Immature natural killer cell (primary cell): ENCODE data around the gene TUBGCP6. TPM values are rescaled to one million over a fixed set of nuclear protein-coding genes. Genes with fewer than 3 reads are reported as not detected.

Experiments
- DNase-seq, 3 donors: peaks; one replicate each; pipeline ENCODE4 v3.0.0; 2022; ENCODE audit warnings: mixed read lengths in 1 of 3
- H3K27ac Mint-ChIP-seq, 6 donors: one replicate each; pipeline ENCODE4 v1.8.0; 2020; ENCODE audit warnings: mixed read lengths in 6 of 6, mild to moderate bottlenecking in 5 of 6, inconsistent platforms in 4 of 6, moderate library complexity in 3 of 6
- H3K27me3 Mint-ChIP-seq, 3 donors: one replicate each; pipeline ENCODE4 v1.8.0; 2020 to 2021; ENCODE audit warnings: low read depth in 3 of 3, mild to moderate bottlenecking in 3 of 3, mixed read lengths in 3 of 3, moderate library complexity in 3 of 3, inconsistent platforms in 1 of 3
- H3K36me3 Mint-ChIP-seq, 3 donors: one replicate each; pipeline ENCODE4 v1.8.0; 2020; ENCODE audit warnings: mixed read lengths in 3 of 3, inconsistent platforms in 2 of 3, mild to moderate bottlenecking in 2 of 3
- H3K4me1 Mint-ChIP-seq, 2 donors: one replicate each; pipeline ENCODE4 v1.8.0; 2020; ENCODE audit warnings: inconsistent platforms in 2 of 2, mild to moderate bottlenecking in 2 of 2, mixed read lengths in 2 of 2, moderate library complexity in 1 of 2
- H3K4me3 Mint-ChIP-seq, 5 donors: one replicate each; pipeline ENCODE4 v1.8.0; 2020; ENCODE audit warnings: mild to moderate bottlenecking in 5 of 5, mixed read lengths in 5 of 5, inconsistent platforms in 3 of 5, moderate library complexity in 3 of 5
- H3K9me3 Mint-ChIP-seq, 6 donors: one replicate each; pipeline ENCODE4 v1.8.0; 2020; ENCODE audit warnings: mild to moderate bottlenecking in 6 of 6, mixed read lengths in 6 of 6, inconsistent platforms in 4 of 6, moderate library complexity in 3 of 6
- polyA plus RNA-seq, 3 donors: library from polyadenylated mRNA; unstranded; fragments of 300-500 nt; fragmentation: Illumina TruSeq; gene quantifications; one replicate each; pipeline ENCODE4 v1.2.3, GENCODE V29; 2021

TUBGCP6 gene, protein sequence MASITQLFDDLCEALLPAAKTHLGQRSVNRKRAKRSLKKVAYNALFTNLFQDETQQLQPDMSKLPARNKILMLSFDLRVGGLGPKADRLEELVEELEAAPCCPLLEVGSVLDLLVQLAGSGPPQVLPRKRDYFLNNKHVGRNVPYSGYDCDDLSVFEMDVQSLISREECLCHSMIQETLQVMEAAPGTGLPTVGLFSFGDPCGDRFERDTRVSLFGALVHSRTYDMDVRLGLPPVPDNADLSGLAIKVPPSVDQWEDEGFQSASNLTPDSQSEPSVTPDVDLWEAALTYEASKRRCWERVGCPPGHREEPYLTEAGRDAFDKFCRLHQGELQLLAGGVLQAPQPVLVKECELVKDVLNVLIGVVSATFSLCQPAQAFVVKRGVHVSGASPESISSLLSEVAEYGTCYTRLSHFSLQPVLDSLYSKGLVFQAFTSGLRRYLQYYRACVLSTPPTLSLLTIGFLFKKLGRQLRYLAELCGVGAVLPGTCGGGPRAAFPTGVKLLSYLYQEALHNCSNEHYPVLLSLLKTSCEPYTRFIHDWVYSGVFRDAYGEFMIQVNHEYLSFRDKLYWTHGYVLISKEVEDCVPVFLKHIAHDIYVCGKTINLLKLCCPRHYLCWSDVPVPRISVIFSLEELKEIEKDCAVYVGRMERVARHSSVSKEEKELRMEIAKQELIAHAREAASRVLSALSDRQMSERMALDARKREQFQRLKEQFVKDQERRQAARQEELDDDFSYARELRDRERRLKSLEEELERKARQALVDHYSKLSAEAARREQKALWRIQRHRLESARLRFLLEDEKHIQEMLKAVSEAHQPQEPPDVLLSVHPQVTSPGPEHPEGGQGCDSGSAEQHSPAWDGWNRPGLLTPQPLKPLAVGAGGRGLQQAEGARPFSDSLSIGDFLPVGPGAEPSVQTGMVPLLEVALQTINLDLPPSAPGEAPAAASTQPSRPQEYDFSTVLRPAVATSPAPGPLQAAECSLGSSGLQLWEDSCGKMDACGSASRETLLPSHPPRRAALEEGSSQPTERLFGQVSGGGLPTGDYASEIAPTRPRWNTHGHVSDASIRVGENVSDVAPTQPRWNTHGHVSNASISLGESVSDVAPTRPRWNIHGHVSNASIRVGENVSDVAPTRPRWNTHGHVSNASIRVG (N-terminal part only)
- 10 to 100 TPM in 2 of 3 donors, 1 to 10 TPM in 1; 5.2 to 18.0 (median 12.4) TPM for polyA plus RNA-seq

DNA sequence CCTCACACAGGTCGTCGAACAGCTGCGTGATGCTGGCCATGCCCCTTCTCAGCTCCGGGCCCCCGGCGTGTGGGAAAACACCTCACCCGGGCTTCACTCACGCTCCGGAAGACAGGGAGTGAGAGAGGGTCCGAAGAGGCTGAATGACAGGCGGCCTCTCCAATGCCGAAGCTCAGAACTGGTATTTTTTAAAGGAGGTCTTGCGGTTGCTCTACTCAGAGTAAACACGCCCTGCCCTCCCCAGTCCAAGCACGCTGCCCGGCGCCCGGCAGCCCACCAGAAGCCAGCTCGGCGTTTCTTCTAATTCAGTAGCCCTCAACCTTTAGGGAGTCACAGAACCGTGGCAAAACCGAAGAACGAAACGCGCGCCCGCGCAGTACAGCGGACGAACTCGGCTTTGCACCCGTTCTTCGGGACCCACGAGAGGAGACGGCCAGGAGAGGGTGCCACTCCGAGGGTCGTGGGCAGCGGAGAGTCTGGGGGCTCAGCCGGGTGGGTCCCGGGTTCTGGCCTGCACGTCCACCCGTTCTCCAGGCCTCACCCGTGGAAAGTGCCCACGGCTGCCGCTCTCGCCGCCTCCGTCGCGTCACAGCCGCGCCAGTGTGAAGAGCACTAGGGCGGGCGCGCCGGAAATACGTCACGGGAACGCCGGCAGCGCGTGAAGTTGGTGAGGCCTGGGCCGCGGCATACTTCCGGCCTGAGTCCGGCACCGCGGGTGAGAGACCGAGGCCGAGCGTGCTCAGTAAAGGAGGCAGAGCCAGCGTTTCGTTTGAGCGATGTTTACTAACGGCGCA is at the start of gene TUBGCP6:
TSS of gene TUBGCP6 (minus strand) at position 604 of the 794 bp plus-strand sequence. CDS start at position 40, 564 bp downstream.
- Mint-ChIP-seq H3K4me1 (peaks cover 38 to 51% of the 10 kb centered on the region in 2 donors), H3K27me3 (peaks cover 5 to 9% (median 9%) of the 10 kb centered on the region in 3 donors), H3K9me3 (no peaks in the 10 kb centered on the region), H3K27ac (peak within 1 kb of the TSS; percentile 95 to 99 (median 98)), H3K4me3 (peak within 1 kb of the TSS; percentile 94 to 100 (median 97)), H3K36me3 (peaks cover 0 to 3% (median 3%) of the 10 kb centered on the region in 3 donors)
- DNase-seq: peak; percentile 93 to 94 (median 93)

GRCh38 chr22:50294319-50294656 is 49.5 kb upstream of the TUBGCP6 start:
- H3K27ac Mint-ChIP-seq: no peak overlapping the region
- H3K4me3 Mint-ChIP-seq: no peak overlapping the region
- H3K36me3 Mint-ChIP-seq: no peaks in the 10 kb centered on the region
- H3K27me3 Mint-ChIP-seq: peaks cover 2 to 5% (median 3%) of the 10 kb centered on the region in 3 donors
- no peaks in the 10 kb centered on the region for H3K9me3 Mint-ChIP-seq
- DNase-seq: no peak
- H3K4me1 Mint-ChIP-seq: peaks cover 0 to 2% of the 10 kb centered on the region in 2 donors

GRCh38 chr22:50293441-50294318 is 48.9 kb upstream of the TUBGCP6 start:
- Mint-ChIP-seq H3K27ac (no peak overlapping the region), H3K36me3 (no peaks in the 10 kb centered on the region), H3K9me3 (no peaks in the 10 kb centered on the region), H3K4me1 (peaks cover 0 to 2% of the 10 kb centered on the region in 2 donors), H3K27me3 (peaks cover 2 to 5% (median 3%) of the 10 kb centered on the region in 3 donors), H3K4me3 (no peak overlapping the region)
- DNase-seq: no peak

DNA sequence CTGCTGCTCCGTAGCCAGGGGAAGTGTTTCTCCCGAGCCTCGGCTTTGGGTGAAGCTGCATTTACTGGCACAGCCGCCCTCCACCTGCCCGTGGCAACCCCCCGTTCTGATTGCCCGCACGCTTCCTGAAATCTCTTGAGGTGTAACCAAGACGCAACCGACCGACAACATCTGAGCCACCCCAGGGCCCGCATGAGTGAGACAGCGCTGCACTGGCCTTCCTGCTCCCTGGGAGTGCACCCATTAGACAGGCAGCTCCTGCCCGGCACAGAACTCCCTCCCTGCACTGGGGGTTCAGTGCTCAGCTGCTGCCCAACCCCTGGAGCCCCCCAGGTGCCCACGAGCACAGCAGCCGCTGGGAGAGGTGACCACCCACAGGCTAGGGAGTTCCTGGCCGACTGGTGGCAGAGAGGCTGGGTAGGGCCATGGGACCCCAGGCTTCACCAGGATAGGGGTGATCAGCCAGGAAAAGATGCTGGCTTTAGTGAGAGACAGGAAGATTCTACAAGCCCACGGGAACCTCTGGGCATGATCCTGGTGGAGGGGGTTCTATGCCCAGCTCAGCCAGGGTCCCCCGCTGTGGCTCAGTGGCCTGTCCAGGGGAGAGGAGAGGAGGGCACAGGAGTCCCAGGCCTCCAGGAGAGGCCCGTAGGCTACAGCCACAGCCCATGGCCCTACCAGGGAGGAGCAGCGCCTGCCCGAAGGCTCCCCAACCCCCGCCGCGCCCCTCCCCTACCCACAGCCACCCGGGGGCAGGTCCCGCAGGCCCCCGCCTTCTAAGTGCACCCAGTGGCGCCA is 48.0 kb upstream of the TUBGCP6 start:
- no peak overlapping the region for H3K4me3 Mint-ChIP-seq
- H3K36me3 Mint-ChIP-seq: no peaks in the 10 kb centered on the region
- peaks cover under 1 to 5% (median 3%) of the 10 kb centered on the region in 3 donors for H3K27me3 Mint-ChIP-seq
- DNase-seq: no peak
- no peak overlapping the region for H3K27ac Mint-ChIP-seq
- H3K9me3 Mint-ChIP-seq: no peaks in the 10 kb centered on the region
- peaks cover 0 to 2% of the 10 kb centered on the region in 2 donors for H3K4me1 Mint-ChIP-seq

- no peaks in the 10 kb centered on the region for H3K36me3 Mint-ChIP-seq
- peaks cover 0 to 2% of the 10 kb centered on the region in 2 donors for H3K4me1 Mint-ChIP-seq
- H3K27ac Mint-ChIP-seq: no peak overlapping the region
- H3K9me3 Mint-ChIP-seq: no peaks in the 10 kb centered on the region
- peaks cover 0 to 5% (median 0%) of the 10 kb centered on the region in 3 donors for H3K27me3 Mint-ChIP-seq
- no peak overlapping the region for H3K4me3 Mint-ChIP-seq
- DNase-seq: no peak
Observed at GRCh38 chr22:50289942-50290630, 45.3 kb upstream of the TUBGCP6 start.

- H3K9me3 Mint-ChIP-seq: no peaks in the 10 kb centered on the region
- no peak overlapping the region for H3K4me3 Mint-ChIP-seq
- H3K27ac Mint-ChIP-seq: no peak overlapping the region
Observed at GRCh38 chr22:50289151-50289941, 44.5 kb upstream of the TUBGCP6 start.

DNA sequence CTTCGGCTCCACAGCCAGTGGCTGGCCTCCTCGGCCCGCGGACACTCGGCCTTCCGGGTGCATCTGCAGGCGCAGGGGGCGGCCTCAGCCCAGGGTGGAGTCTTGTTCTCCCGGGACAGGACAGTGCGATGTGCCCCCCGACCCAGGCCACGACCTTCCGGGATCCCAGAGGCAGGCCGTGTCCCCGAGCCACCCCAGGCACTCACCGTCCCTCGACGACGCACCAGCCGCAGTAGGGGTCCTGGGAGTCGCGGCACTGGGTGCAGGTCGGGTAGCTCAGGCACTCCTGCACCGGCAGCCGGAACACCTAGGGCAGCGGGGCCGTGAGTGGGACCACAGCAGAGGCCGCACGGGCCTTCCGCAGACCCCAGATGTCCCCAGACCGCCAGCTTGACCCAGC is 42.9 kb upstream of the TUBGCP6 start:
- H3K9me3 Mint-ChIP-seq: no peaks in the 10 kb centered on the region
- H3K4me3 Mint-ChIP-seq: no peak overlapping the region
- H3K36me3 Mint-ChIP-seq: no peaks in the 10 kb centered on the region
- no peak for DNase-seq
- H3K4me1 Mint-ChIP-seq: peaks cover 0 to 2% of the 10 kb centered on the region in 2 donors
- H3K27me3 Mint-ChIP-seq: peaks cover 0 to 3% (median 0%) of the 10 kb centered on the region in 3 donors
- H3K27ac Mint-ChIP-seq: no peak overlapping the region

More at GRCh38 chr22:50289151-50289941, 44.5 kb upstream of the TUBGCP6 start:
- peaks cover 0 to 5% (median 0%) of the 10 kb centered on the region in 3 donors for H3K27me3 Mint-ChIP-seq
- H3K4me1 Mint-ChIP-seq: peaks cover 0 to 2% of the 10 kb centered on the region in 2 donors
- no peak for DNase-seq
- H3K36me3 Mint-ChIP-seq: no peaks in the 10 kb centered on the region

- no peaks in the 10 kb centered on the region for H3K36me3 Mint-ChIP-seq
- no peak overlapping the region for H3K27ac Mint-ChIP-seq
Observed at GRCh38 chr22:50286701-50287318, 42.0 kb upstream of the TUBGCP6 start.

DNA sequence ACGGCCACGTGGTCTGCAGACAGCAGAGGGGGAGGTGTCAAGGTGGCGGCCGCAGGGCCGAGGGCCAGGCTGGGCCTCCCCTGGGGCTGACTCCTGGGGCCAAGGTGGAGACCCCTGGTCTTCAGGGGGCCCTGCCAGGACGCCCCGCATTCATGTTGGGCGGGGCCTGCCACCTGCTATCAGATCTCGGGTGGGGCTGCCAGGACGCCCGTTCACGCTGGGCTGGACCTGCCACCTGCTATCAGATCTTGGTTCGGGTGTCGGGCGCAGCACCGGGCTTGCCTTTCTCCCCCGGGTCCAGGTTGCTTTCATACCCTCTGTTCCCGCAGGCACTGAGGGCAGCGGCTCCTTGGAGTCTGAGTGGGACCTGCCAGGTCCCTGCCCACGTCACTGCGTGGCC is 41.5 kb upstream of the TUBGCP6 start:
- Mint-ChIP-seq H3K4me1 (no peaks in the 10 kb centered on the region), H3K4me3 (no peak overlapping the region), H3K27me3 (no peaks in the 10 kb centered on the region), H3K27ac (no peak overlapping the region), H3K9me3 (no peaks in the 10 kb centered on the region), H3K36me3 (no peaks in the 10 kb centered on the region)
- DNase-seq: no peak

More at GRCh38 chr22:50286701-50287318, 42.0 kb upstream of the TUBGCP6 start:
- DNase-seq: no peak
- Mint-ChIP-seq H3K27me3 (no peaks in the 10 kb centered on the region), H3K4me1 (no peaks in the 10 kb centered on the region), H3K4me3 (no peak overlapping the region), H3K9me3 (no peaks in the 10 kb centered on the region)

DNA sequence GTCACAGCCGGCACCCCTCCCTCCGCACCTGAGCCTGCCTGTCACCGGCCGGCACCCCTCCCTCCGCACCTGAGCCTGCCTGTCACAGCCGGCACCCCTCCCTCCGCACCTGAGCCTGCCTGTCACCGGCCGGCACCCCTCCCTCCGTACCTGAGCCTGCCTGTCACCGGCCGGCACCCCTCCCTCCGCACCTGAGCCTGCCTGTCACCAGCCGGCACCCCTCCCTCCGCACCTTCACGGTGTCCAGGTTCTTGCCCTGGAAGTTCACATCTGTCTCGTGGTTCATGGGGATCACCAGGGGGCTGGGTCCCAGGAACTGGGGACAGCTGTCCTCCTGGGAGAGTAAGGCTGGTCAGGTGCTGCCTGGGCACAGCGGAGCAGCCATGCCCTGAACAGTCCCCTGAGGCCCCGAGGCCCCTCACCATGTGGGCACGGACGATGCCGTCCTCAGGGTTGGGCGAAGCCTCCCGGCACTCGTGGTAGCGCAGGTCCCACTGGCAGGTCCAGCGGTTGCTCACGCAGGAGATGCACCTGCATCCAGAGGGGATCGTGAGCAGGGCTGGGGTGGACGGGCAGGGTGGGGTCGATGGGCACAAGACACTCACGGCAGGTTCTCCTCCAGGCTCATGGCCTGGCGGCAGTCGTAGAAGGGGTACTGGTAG is 40.9 kb upstream of the TUBGCP6 start:
- Mint-ChIP-seq H3K4me3 (no peak overlapping the region), H3K27me3 (peaks cover 0 to 2% (median 0%) of the 10 kb centered on the region in 3 donors), H3K27ac (no peak overlapping the region), H3K36me3 (no peaks in the 10 kb centered on the region), H3K9me3 (no peaks in the 10 kb centered on the region), H3K4me1 (no peaks in the 10 kb centered on the region)
- DNase-seq: no peak
